Hair follicle dermal papilla cell (primary cell): ENCODE measurements around the gene DUSP2. TPM values are rescaled to one million over a fixed set of nuclear protein-coding genes. Genes with fewer than 3 reads are reported as not detected.

ENCODE experiments used
- total RNA-seq: library from RNA; depleted of rRNA; stranded (reverse); fragments of >200 nt; gene quantifications from 2 replicates; pipeline ENCODE4 v1.2.3, GENCODE V29; 2012

Gene DUSP2, protein sequence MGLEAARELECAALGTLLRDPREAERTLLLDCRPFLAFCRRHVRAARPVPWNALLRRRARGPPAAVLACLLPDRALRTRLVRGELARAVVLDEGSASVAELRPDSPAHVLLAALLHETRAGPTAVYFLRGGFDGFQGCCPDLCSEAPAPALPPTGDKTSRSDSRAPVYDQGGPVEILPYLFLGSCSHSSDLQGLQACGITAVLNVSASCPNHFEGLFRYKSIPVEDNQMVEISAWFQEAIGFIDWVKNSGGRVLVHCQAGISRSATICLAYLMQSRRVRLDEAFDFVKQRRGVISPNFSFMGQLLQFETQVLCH
- 2.2 and 2.6 TPM in 2 replicates for total RNA-seq

DNA sequence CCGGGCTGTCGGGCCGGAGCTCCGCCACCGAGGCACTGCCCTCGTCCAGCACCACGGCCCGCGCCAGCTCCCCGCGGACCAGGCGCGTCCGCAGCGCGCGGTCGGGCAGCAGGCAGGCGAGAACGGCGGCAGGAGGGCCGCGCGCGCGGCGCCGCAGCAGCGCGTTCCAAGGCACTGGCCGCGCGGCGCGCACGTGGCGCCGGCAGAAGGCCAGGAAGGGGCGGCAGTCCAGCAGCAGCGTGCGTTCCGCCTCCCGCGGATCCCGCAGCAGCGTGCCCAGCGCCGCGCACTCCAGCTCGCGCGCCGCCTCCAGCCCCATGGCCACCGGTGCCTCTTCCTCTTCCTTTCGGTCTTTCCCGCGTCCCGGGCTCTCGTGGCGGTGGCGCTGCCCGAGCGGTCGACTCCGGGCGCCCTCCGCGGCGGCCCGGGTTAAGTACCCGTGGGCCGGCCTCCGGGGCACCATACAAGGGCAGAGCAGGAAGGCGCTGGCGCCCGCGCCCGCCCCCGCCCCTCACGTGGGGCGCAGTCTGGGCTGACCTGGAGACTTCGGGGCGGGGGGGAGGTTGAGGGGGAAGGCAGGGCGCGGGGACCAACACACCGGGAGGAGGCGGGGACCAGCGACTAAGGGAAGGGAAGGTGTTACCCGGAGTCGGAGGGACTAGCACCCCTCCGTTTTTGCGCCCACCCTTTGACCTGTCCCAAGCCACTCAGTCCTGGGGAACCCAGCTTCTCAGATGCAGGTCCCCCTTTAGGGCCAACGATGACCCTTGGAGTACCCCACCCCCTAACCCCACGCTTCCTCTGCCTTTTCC, at the start of gene DUSP2:
DUSP2 (minus strand) TSS at position 405 of the 812 bp plus-strand sequence; CDS start at position 319, 86 bp downstream.

DNA sequence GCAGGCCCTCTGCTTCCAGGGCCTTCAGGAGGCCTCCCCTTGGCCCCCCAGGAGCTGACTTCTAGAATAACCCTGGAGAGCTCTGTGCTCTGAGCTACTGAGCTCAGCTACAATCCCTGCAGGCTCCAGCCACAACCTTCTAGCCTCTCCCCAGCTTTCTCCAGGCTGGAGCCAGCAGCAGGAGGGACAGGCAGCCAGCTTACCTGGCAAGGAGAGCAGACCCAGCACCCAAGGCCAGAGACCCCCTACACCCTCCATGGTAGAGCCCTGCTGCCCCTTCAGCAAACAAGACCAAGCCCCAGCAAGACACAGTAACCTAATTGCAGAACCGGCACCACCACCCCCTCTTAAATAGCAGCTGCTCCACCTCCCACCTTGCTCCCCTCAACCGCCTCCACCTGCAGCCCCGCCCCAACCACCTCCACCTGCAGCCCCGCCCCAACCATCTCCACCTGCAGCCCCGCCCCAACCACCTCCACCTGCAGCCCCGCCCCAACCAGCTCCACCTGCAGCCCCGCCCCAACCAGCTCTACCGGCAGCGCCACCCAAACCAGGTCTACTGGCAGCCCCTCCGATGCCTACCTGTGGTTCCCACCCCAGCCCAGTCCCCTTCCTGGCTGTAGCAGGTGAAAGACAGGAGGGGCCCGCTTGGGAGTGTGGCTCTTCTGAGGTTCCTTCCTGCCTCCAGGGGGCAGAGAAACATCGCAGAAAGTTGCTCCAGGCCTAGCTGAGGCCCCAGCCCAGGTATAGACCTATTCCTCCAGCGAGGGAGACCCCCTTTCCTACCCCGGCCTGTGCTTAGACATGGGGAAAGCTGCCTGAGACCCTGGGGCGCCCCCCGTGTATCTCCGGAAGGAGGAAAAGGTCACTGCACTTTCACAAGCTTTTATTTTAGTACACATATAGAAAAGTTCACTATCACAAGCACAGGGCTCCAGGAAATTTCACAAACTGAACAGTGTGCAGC, 6.8 kb downstream of the DUSP2 start, which contains the start of gene ASTL:
ASTL (minus strand) TSS at position 324 of the 967 bp plus-strand sequence; CDS start at position 258, 66 bp downstream.

DNA sequence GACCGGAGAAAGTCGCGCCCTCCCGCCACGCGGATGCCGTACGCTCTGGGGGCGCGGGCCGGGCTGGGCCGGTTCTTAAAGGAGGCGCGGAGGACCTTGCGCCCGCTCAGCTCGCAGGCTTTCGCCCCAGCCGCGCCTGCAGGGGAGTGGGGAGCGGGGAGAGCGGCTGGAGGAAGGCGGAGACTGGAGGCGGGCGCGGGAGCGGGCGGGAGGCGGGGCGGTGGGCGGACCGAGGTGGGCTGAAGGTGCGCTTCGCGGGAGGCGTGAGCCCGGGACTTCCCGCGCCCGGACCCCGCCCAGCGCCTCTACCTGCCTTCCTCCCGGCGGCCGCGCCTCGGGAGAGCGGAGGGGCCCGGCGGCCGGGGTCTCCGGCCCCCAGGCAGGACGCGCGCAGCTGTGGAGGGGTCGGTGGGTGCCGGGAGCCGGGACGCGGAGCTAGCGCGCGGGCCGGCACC, 28.8 kb downstream of the DUSP2 start, which contains the start of gene ADRA2B:
ADRA2B (minus strand) TSS at position 148 of the 455 bp plus-strand sequence. CDS start 422 bp downstream, outside the sequence.

Other genes starting within 250 kb of the DUSP2 start
- 56.3 and 67.2 TPM in 2 replicates for gene ANKRD36C, start 153.6 kb downstream of the DUSP2 start, total RNA-seq
- 4.1 and 10.2 TPM in 2 replicates for gene GPAT2, start 110.5 kb downstream of the DUSP2 start, total RNA-seq
- gene ADRA2B, start 28.9 kb downstream of the DUSP2 start, total RNA-seq: 0.12 TPM in 1 of 2 replicates, not detected in the other
- not detected in 2 replicates for gene ASTL, start 6.9 kb downstream of the DUSP2 start, total RNA-seq
- 237 and 250 TPM in 2 replicates for gene STARD7, start 63.4 kb upstream of the DUSP2 start, total RNA-seq
- 41.0 and 41.7 TPM in 2 replicates for gene TMEM127, start 120.6 kb upstream of the DUSP2 start, total RNA-seq
- 90.3 and 110 TPM in 2 replicates for gene CIAO1, start 120.8 kb upstream of the DUSP2 start, total RNA-seq
- 49.7 and 56.1 TPM in 2 replicates for gene SNRNP200, start 160.1 kb upstream of the DUSP2 start, total RNA-seq
- gene ITPRIPL1, start 179.9 kb upstream of the DUSP2 start, total RNA-seq: 6.6 and 10.7 TPM in 2 replicates
- gene NCAPH, start 190.3 kb upstream of the DUSP2 start, total RNA-seq: 1.9 and 3.2 TPM in 2 replicates